Lung (tissue), 12 donors: ENCODE data around the gene CEACAM7. TPM values are rescaled to one million over a fixed set of nuclear protein-coding genes. Genes with fewer than 3 reads are reported as not detected.

Source experiments
- ATAC-seq: fragments of 200-7000 bp; cut with Tn5 transposase; one replicate; pipeline ENCODE4 v1.9.1; 2020; ENCODE audit warnings: moderate number of reproducible peaks; ENCODE audit not compliant: insufficient read depth, low FRiP score
- DNase-seq, 3 donors: peaks; one replicate each; pipeline ENCODE4 v3.0.0-alpha.2; 2013 to 2017
- H3K27ac ChIP-seq, 2 donors: one replicate each; pipeline ENCODE4 v1.5.1; 2013; ENCODE audit warnings: mild to moderate bottlenecking in 2 of 2, moderate library complexity in 2 of 2, control low read depth in 1 of 2, inconsistent platforms in 1 of 2, low read depth in 1 of 2, low read length in 1 of 2
- H3K27me3 ChIP-seq, 3 donors: one replicate each; pipeline ENCODE4 v1.5.1; 2013; ENCODE audit warnings: low read length in 2 of 3; ENCODE audit not compliant: control insufficient read depth in 3 of 3, insufficient read depth in 3 of 3
- H3K36me3 ChIP-seq, 4 donors: one replicate each; pipeline ENCODE4 v1.5.1; 2013; ENCODE audit warnings: low read length in 4 of 4, mild to moderate bottlenecking in 1 of 4, moderate library complexity in 1 of 4; ENCODE audit not compliant: control insufficient read depth in 4 of 4, insufficient read depth in 4 of 4
- H3K4me1 ChIP-seq, 5 donors: one replicate each; pipeline ENCODE4 v1.5.1; 2013; ENCODE audit warnings: low read length in 5 of 5, mild to moderate bottlenecking in 2 of 5, moderate library complexity in 1 of 5; ENCODE audit not compliant: control insufficient read depth in 5 of 5, insufficient read depth in 5 of 5
- H3K4me3 ChIP-seq: one replicate; pipeline ENCODE4 v1.5.1; 2013; ENCODE audit warnings: mild to moderate bottlenecking, control low read depth, moderate library complexity
- H3K9ac ChIP-seq, 2 donors: one replicate each; pipeline ENCODE4 v1.5.1; 2013; ENCODE audit warnings: low read length in 2 of 2, control low read depth in 1 of 2; ENCODE audit not compliant: insufficient read depth in 1 of 2
- H3K9me3 ChIP-seq, 4 donors: one replicate each; pipeline ENCODE4 v1.5.1; 2013; ENCODE audit warnings: low read length in 3 of 4, mild to moderate bottlenecking in 1 of 4, moderate library complexity in 1 of 4; ENCODE audit not compliant: control insufficient read depth in 4 of 4, insufficient read depth in 3 of 4
- CTCF ChIP-seq: IDR thresholded peaks from 2 replicates; pipeline ENCODE4 v1.5.1; 2012; ENCODE audit warnings: mild to moderate bottlenecking; ENCODE audit errors: control extremely low read depth, extremely low read depth
- WGBS, 2 donors: extraction: QIAGEN DNeasy Blood & Tissue Kit; methylation state at CpG; one replicate each; pipeline ENCODE4 v1.1.7; 2013; 5-methylcytosine and 5-hydroxymethylcytosine counted together
- polyA plus RNA-seq, 2 donors: library from polyadenylated mRNA; stranded (reverse); fragments of 200-250 nt; gene quantifications; one replicate each; pipeline ENCODE4 v1.2.1, GENCODE V29; 2013
- total RNA-seq, 2 donors: library from RNA; depleted of rRNA in 1 of 2; stranded (reverse); fragments of >200 nt in 1 of 2; gene quantifications; one replicate each; pipeline ENCODE4 v1.2.1, GENCODE V29; 2014 to 2021
- donor health status: control.
- donor health status: control.
- donor health status: Bipolar disorder and iron deficiency.
- donor health status: healthy.
- donor health status: DM: yes; HTN: yes; CAD: no.

Gene CEACAM7
- total and polyA plus RNA-seq, 4 donors = 0.11 to 0.41 (median 0.26) TPM

- DNase-seq (peak; percentile 42 to 46 (median 44)), ATAC-seq (peak; percentile 53)
Observed at GRCh38 chr19:41641879-41642485, 46.1 kb downstream of the CEACAM7 start.

GRCh38 chr19:41638641-41639081 lies 49.4 kb downstream of the CEACAM7 start:
- Histone ChIP-seq H3K27me3 (no peaks in the 10 kb centered on the region), H3K9me3 (peaks cover 0 to 2% (median 0%) of the 10 kb centered on the region in 4 donors), H3K36me3 (no peaks in the 10 kb centered on the region), H3K4me3 (no peak overlapping the region), H3K27ac (no peak overlapping the region), H3K4me1 (no peaks in the 10 kb centered on the region), H3K9ac (no peak overlapping the region)
- TF ChIP-seq CTCF = no peak
- DNase-seq (no peak), ATAC-seq (no peak)
- WGBS, 2 donors = 20 to 21% methylated on average over 6 of the region's 6 CpGs

More at GRCh38 chr19:41641879-41642485, 46.1 kb downstream of the CEACAM7 start:
- WGBS, 2 donors = 6 to 7% methylated on average over 6 of the region's 6 CpGs
- H3K4me3 ChIP-seq = no peak overlapping the region
- H3K36me3 ChIP-seq = no peaks in the 10 kb centered on the region
- no peaks in the 10 kb centered on the region for H3K27me3 ChIP-seq
- H3K27ac ChIP-seq = no peak overlapping the region
- no peaks in the 10 kb centered on the region for H3K4me1 ChIP-seq
- TF ChIP-seq CTCF = peak; percentile 85
- peaks cover 0 to 2% (median 0%) of the 10 kb centered on the region in 4 donors for H3K9me3 ChIP-seq
- no peak overlapping the region for H3K9ac ChIP-seq

GRCh38 chr19:41637484-41637883 lies 50.6 kb downstream of the CEACAM7 start:
- no peaks in the 10 kb centered on the region for H3K36me3 ChIP-seq
- no peaks in the 10 kb centered on the region for H3K4me1 ChIP-seq
- H3K27ac ChIP-seq = no peak overlapping the region
- peaks cover 0 to 5% (median 0%) of the 10 kb centered on the region in 4 donors for H3K9me3 ChIP-seq
- 21 to 43% methylated on average over 2 of the region's 2 CpGs for WGBS, 2 donors
- H3K27me3 ChIP-seq = no peaks in the 10 kb centered on the region
- no peak overlapping the region for H3K4me3 ChIP-seq
- ATAC-seq = no peak
- no peak for DNase-seq
- no peak overlapping the region for H3K9ac ChIP-seq
- no peak for TF ChIP-seq CTCF
